Measurements from ENCODE around the gene CES3. TPM values are rescaled to one million over a fixed set of nuclear protein-coding genes. Genes with fewer than 3 reads are reported as not detected.

CES3 gene
- polyA plus RNA-seq, 1 donor from 2014 or later = 1.8 TPM

GRCh38 chr16:66913081-66913480 is 48.0 kb upstream of the CES3 start:
- H3K36me3 ChIP-seq (ENCODE audit: insufficient read depth, low read length) = no peaks in the 10 kb centered on the region
- no peaks in the 10 kb centered on the region for H3F3A ChIP-seq (ENCODE audit: insufficient read depth, low read length, poor library complexity, severe bottlenecking)
- no peak overlapping the region for H3K4me3 ChIP-seq (ENCODE audit: low read length)
- H3K9me2 ChIP-seq (ENCODE audit: insufficient read depth, low read length) = no peaks in the 10 kb centered on the region
- TF ChIP-seq POLR2AphosphoS5 (IDR thresholded peaks at IDR 0.05) = no peak
- no peak for TF ChIP-seq MXI1 (conservative IDR thresholded peaks at IDR 0.05; ENCODE audit: poor library complexity, severe bottlenecking)
- H3K79me2 ChIP-seq (replicated peaks; ENCODE audit: insufficient read depth, low read length) = no peaks in the 10 kb centered on the region
- no peak overlapping the region for H3K9ac ChIP-seq (ENCODE audit: low read length)
- H3K4me2 ChIP-seq (ENCODE audit: low read length) = no peak overlapping the region
- no peak overlapping the region for H3K27ac ChIP-seq (ENCODE audit: low read length)
- H2AFZ ChIP-seq (ENCODE audit: low read depth, low read length) = no peak overlapping the region
- H4K20me1 ChIP-seq (ENCODE audit: insufficient read depth) = no peaks in the 10 kb centered on the region
- no peaks in the 10 kb centered on the region for H3K27me3 ChIP-seq (ENCODE audit: insufficient read depth, low read depth, low read length)
- no peaks in the 10 kb centered on the region for H3K9me3 ChIP-seq (ENCODE audit: low read length)

GRCh38 chr16:66913711-66914110 is 47.4 kb upstream of the CES3 start:
- H3K27me3 ChIP-seq (ENCODE audit: insufficient read depth, low read depth, low read length) = no peaks in the 10 kb centered on the region
- H3K9ac ChIP-seq (ENCODE audit: low read length) = no peak overlapping the region
- H3K36me3 ChIP-seq (ENCODE audit: insufficient read depth, low read length) = no peaks in the 10 kb centered on the region
- H3K4me2 ChIP-seq (ENCODE audit: low read length) = no peak overlapping the region
- no peaks in the 10 kb centered on the region for H3K9me2 ChIP-seq (ENCODE audit: insufficient read depth, low read length)
- TF ChIP-seq EP300 (conservative IDR thresholded peaks at IDR 0.05; ENCODE audit: poor library complexity, severe bottlenecking) (no peak), POLR2AphosphoS5 (IDR thresholded peaks at IDR 0.05) (no peak), REST (IDR thresholded peaks at IDR 0.05; ENCODE audit: borderline replicate concordance) (no peak), TAF1 (IDR thresholded peaks at IDR 0.05; ENCODE audit: low read depth) (no peak)
- H4K20me1 ChIP-seq (ENCODE audit: insufficient read depth) = no peaks in the 10 kb centered on the region
- no peak overlapping the region for H3K27ac ChIP-seq (ENCODE audit: low read length)
- H3F3A ChIP-seq (ENCODE audit: insufficient read depth, low read length, poor library complexity, severe bottlenecking) = no peaks in the 10 kb centered on the region
- no peaks in the 10 kb centered on the region for H3K79me2 ChIP-seq (replicated peaks; ENCODE audit: insufficient read depth, low read length)
- H3K9me3 ChIP-seq (ENCODE audit: low read length) = no peaks in the 10 kb centered on the region
- no peak overlapping the region for H3K4me3 ChIP-seq (ENCODE audit: low read length)
- H2AFZ ChIP-seq (ENCODE audit: low read depth, low read length) = no peak overlapping the region

GRCh38 chr16:66914541-66914940 is 46.5 kb upstream of the CES3 start:
- Histone ChIP-seq H3K27ac (ENCODE audit: low read length) (no peak overlapping the region), H3K9me3 (ENCODE audit: low read length) (no peaks in the 10 kb centered on the region), H3K4me3 (ENCODE audit: low read length) (no peak overlapping the region), H4K20me1 (ENCODE audit: insufficient read depth) (no peaks in the 10 kb centered on the region), H3K9me2 (ENCODE audit: insufficient read depth, low read length) (no peaks in the 10 kb centered on the region), H3K4me2 (ENCODE audit: low read length) (no peak overlapping the region), H3K9ac (ENCODE audit: low read length) (no peak overlapping the region), H3K36me3 (ENCODE audit: insufficient read depth, low read length) (no peaks in the 10 kb centered on the region), H3F3A (ENCODE audit: insufficient read depth, low read length, poor library complexity, severe bottlenecking) (no peaks in the 10 kb centered on the region), H3K27me3 (ENCODE audit: insufficient read depth, low read depth, low read length) (no peaks in the 10 kb centered on the region), H2AFZ (ENCODE audit: low read depth, low read length) (no peak overlapping the region), H3K79me2 (replicated peaks; ENCODE audit: insufficient read depth, low read length) (no peaks in the 10 kb centered on the region)
- TF ChIP-seq EP300 (conservative IDR thresholded peaks at IDR 0.05; ENCODE audit: poor library complexity, severe bottlenecking) (no peak), POLR2AphosphoS5 (IDR thresholded peaks at IDR 0.05) (no peak), TAF1 (IDR thresholded peaks at IDR 0.05; ENCODE audit: low read depth) (no peak), RAD21 (conservative IDR thresholded peaks at IDR 0.05) (no peak), REST (IDR thresholded peaks at IDR 0.05; ENCODE audit: borderline replicate concordance) (no peak), SMC3 (conservative IDR thresholded peaks at IDR 0.05; ENCODE audit: poor library complexity) (no peak), CTCF (IDR thresholded peaks at IDR 0.05; ENCODE audit: poor library complexity, severe bottlenecking) (no peak), MXI1 (conservative IDR thresholded peaks at IDR 0.05; ENCODE audit: poor library complexity, severe bottlenecking) (no peak), EZH2 (IDR thresholded peaks at IDR 0.05; ENCODE audit: borderline replicate concordance, insufficient read depth, low read length, poor library complexity, severe bottlenecking) (no peak)
